ENCODE measurements around the gene ASB18. TPM values are rescaled to one million over a fixed set of nuclear protein-coding genes. Genes with fewer than 3 reads are reported as not detected.

Gene ASB18
- total RNA-seq, 1 experiment from 2014 or later = not detected

DNA sequence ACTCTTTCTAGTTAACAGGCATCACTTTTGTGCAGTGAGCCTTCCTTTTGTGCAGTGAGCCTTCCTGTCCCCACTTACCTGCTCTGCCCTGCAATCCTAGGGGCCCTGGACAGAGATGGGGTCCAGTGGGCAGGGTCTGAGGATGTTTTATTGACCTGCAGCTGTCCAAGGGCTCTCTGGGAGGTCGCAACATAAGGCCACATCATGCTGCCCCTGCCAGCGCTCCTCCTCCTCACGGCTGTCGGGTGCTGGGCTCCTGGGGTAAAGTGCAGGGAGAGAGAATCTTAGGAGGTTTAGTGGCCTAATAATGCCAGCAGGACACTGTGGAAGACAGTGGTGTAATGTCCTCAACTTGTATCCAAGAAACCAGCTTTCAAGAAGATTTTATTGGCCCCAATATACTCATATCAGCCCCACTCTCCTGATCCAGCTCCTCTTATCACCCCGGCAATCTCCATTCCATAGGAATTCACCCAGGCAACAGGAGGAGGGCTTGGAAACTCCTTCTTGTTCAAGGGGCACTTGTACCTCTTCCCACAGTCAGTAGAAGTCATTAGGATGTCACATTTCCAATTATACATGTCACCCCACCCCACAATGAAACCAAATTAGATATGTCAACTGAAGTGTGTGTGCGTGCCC, 41.9 kb upstream of the ASB18 start:
- no peak overlapping the region for H3K27ac ChIP-seq (ENCODE audit: low read depth, low read length)
- intact Hi-C loops (cut with micrococcal nuclease) = no loop called here
- no peaks in the 10 kb centered on the region for H4K20me1 ChIP-seq (ENCODE audit: insufficient read depth)
- H3K4me3 ChIP-seq (replicated peaks in 1 of 2; ENCODE audit: low read depth in 1 of 2, low read length in 2 of 2) = no peak overlapping the region
- H3K79me2 ChIP-seq (ENCODE audit: insufficient read depth, low read length) = no peaks in the 10 kb centered on the region
- CTCF ChIA-PET = no interaction called here
- no peak overlapping the region for H3K9ac ChIP-seq (ENCODE audit: low read length)
- no TSS peak for BruUV-seq (replicated peaks)
- H3K27me3 ChIP-seq (ENCODE audit: insufficient read depth, low read length) = no peaks in the 10 kb centered on the region
- TF ChIP-seq SRF (IDR thresholded peaks at IDR 0.05; ENCODE audit: low read depth) (no peak), EZH2 (IDR thresholded peaks at IDR 0.05) (no peak), POLR2A (IDR thresholded peaks at IDR 0.05; ENCODE audit: borderline replicate concordance, extremely low read depth, insufficient read depth, insufficient read length) (no peak), SIN3A (IDR thresholded peaks at IDR 0.05; ENCODE audit: low read depth) (no peak), RAD21 (IDR thresholded peaks at IDR 0.05; ENCODE audit: low read depth) (no peak), SP1 (IDR thresholded peaks at IDR 0.05; ENCODE audit: low read depth) (no peak), YY1 (IDR thresholded peaks at IDR 0.05; ENCODE audit: extremely low read depth, insufficient replicate concordance, low read depth, low read length) (no peak), ZNF274 (IDR thresholded peaks at IDR 0.05; ENCODE audit: low read depth, low read length) (no peak), FOSL1 (IDR thresholded peaks at IDR 0.05; ENCODE audit: low read depth) (no peak), JUND (IDR thresholded peaks at IDR 0.05) (no peak), EGR1 (IDR thresholded peaks at IDR 0.05; ENCODE audit: low read depth) (no peak)
- TF ChIP-seq, protein P1, sequence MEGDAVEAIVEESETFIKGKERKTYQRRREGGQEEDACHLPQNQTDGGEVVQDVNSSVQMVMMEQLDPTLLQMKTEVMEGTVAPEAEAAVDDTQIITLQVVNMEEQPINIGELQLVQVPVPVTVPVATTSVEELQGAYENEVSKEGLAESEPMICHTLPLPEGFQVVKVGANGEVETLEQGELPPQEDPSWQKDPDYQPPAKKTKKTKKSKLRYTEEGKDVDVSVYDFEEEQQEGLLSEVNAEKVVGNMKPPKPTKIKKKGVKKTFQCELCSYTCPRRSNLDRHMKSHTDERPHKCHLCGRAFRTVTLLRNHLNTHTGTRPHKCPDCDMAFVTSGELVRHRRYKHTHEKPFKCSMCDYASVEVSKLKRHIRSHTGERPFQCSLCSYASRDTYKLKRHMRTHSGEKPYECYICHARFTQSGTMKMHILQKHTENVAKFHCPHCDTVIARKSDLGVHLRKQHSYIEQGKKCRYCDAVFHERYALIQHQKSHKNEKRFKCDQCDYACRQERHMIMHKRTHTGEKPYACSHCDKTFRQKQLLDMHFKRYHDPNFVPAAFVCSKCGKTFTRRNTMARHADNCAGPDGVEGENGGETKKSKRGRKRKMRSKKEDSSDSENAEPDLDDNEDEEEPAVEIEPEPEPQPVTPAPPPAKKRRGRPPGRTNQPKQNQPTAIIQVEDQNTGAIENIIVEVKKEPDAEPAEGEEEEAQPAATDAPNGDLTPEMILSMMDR (IDR thresholded peaks at IDR 0.05 in 2 of 3, conservative IDR thresholded peaks at IDR 0.05 in 1 of 3; ENCODE audit: borderline replicate concordance in 1 of 3, insufficient read depth in 1 of 3, low read depth in 2 of 3, low read length in 2 of 3) = no peak
- TF ChIP-seq, protein P2, sequence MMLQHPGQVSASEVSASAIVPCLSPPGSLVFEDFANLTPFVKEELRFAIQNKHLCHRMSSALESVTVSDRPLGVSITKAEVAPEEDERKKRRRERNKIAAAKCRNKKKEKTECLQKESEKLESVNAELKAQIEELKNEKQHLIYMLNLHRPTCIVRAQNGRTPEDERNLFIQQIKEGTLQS (IDR thresholded peaks at IDR 0.05) = no peak
- TF ChIP-seq, protein P3, sequence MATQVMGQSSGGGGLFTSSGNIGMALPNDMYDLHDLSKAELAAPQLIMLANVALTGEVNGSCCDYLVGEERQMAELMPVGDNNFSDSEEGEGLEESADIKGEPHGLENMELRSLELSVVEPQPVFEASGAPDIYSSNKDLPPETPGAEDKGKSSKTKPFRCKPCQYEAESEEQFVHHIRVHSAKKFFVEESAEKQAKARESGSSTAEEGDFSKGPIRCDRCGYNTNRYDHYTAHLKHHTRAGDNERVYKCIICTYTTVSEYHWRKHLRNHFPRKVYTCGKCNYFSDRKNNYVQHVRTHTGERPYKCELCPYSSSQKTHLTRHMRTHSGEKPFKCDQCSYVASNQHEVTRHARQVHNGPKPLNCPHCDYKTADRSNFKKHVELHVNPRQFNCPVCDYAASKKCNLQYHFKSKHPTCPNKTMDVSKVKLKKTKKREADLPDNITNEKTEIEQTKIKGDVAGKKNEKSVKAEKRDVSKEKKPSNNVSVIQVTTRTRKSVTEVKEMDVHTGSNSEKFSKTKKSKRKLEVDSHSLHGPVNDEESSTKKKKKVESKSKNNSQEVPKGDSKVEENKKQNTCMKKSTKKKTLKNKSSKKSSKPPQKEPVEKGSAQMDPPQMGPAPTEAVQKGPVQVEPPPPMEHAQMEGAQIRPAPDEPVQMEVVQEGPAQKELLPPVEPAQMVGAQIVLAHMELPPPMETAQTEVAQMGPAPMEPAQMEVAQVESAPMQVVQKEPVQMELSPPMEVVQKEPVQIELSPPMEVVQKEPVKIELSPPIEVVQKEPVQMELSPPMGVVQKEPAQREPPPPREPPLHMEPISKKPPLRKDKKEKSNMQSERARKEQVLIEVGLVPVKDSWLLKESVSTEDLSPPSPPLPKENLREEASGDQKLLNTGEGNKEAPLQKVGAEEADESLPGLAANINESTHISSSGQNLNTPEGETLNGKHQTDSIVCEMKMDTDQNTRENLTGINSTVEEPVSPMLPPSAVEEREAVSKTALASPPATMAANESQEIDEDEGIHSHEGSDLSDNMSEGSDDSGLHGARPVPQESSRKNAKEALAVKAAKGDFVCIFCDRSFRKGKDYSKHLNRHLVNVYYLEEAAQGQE (IDR thresholded peaks at IDR 0.05; ENCODE audit: low read depth) = no peak
- TF ChIP-seq, protein P4, sequence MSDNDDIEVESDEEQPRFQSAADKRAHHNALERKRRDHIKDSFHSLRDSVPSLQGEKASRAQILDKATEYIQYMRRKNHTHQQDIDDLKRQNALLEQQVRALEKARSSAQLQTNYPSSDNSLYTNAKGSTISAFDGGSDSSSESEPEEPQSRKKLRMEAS (IDR thresholded peaks at IDR 0.05) = no peak
- no peaks in the 10 kb centered on the region for H3K36me3 ChIP-seq (ENCODE audit: control insufficient read depth in 1 of 2, insufficient read depth in 2 of 2, low read length in 2 of 2)
- H3K4me1 ChIP-seq (ENCODE audit: control insufficient read depth in 1 of 2, insufficient read depth in 2 of 2, low read length in 2 of 2) = no peaks in the 10 kb centered on the region
- no peak overlapping the region for H2AFZ ChIP-seq (ENCODE audit: low read depth, low read length, poor library complexity, severe bottlenecking)
- ATAC-seq (no peak), DNase-seq (ENCODE audit: low read depth, low spot score) (no peak)
- no peaks in the 10 kb centered on the region for H3K9me2 ChIP-seq (ENCODE audit: insufficient read depth)
- POLR2A ChIA-PET = no interaction called here
- no peak overlapping the region for H3K4me2 ChIP-seq (ENCODE audit: low read length)
- H3K9me3 ChIP-seq (ENCODE audit: control insufficient read depth in 1 of 2, insufficient read depth in 1 of 2, low read depth in 1 of 2, low read length in 2 of 2) = no peaks in the 10 kb centered on the region
- RAD21 ChIA-PET (ENCODE audit: low non-redundant PET in 1 of 2, low total read pairs in 2 of 2, uncharacterized antibody in 2 of 2, unreplicated experiment in 2 of 2) = no interaction called here
